NCI-H510A treated with DMSO at 0.1 percent for 48 hours (cell line): Measurements from ENCODE around the gene EBF3.

ENCODE experiments used
- DNase-seq: peaks from one replicate; lab custom pipeline; 2025; lab: John Stamatoyannopoulos, UW

EBF3 gene, protein sequence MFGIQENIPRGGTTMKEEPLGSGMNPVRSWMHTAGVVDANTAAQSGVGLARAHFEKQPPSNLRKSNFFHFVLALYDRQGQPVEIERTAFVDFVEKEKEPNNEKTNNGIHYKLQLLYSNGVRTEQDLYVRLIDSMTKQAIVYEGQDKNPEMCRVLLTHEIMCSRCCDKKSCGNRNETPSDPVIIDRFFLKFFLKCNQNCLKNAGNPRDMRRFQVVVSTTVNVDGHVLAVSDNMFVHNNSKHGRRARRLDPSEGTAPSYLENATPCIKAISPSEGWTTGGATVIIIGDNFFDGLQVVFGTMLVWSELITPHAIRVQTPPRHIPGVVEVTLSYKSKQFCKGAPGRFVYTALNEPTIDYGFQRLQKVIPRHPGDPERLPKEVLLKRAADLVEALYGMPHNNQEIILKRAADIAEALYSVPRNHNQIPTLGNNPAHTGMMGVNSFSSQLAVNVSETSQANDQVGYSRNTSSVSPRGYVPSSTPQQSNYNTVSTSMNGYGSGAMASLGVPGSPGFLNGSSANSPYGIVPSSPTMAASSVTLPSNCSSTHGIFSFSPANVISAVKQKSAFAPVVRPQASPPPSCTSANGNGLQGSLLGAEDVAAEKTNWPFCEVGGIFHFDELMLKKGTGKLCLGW

DNA sequence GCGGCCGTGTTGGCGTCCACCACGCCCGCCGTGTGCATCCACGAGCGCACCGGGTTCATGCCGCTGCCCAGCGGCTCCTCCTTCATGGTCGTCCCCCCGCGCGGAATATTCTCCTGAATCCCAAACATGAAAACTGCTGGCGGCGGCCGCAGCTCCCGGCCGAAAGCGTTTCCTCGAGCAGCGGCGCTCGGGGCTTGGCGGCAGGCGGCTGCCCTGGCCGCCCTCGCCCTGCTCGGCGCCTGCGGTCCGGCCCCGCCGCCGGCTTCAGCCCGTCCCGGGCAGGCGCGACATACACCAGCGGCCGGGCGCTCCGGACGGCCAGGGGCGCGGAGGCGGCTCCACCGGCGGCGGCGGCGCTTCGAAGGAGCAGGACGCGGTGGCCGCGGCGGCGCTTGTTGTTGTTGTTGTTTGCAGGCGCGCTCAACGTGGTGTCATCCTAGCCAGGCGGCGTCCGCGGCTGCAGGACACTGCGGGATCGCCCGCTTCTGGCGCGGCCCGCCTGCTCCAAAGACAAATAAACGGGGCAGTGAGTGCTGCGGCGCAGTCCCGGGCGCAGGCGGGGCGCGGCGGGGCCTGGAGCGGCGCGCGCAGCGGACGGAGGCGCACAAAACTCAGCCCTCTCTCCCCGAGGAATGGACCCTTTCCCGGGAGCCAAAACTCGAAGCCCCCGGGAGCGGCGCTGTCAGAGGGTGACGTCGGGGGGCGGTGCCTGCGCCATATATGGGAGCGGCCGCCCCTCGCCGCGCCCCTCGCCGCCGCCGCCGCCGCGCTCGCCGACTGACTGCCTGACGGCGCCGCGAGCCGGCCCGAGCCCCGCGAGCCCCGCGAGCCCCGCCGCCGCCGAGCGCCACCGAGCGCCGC lies at the start of gene EBF3:
Gene EBF3 (minus strand): TSS at position 634 of the 861 bp plus-strand sequence. CDS start 506 bp downstream, at position 128.
- DNase-seq, result no peak

DNA sequence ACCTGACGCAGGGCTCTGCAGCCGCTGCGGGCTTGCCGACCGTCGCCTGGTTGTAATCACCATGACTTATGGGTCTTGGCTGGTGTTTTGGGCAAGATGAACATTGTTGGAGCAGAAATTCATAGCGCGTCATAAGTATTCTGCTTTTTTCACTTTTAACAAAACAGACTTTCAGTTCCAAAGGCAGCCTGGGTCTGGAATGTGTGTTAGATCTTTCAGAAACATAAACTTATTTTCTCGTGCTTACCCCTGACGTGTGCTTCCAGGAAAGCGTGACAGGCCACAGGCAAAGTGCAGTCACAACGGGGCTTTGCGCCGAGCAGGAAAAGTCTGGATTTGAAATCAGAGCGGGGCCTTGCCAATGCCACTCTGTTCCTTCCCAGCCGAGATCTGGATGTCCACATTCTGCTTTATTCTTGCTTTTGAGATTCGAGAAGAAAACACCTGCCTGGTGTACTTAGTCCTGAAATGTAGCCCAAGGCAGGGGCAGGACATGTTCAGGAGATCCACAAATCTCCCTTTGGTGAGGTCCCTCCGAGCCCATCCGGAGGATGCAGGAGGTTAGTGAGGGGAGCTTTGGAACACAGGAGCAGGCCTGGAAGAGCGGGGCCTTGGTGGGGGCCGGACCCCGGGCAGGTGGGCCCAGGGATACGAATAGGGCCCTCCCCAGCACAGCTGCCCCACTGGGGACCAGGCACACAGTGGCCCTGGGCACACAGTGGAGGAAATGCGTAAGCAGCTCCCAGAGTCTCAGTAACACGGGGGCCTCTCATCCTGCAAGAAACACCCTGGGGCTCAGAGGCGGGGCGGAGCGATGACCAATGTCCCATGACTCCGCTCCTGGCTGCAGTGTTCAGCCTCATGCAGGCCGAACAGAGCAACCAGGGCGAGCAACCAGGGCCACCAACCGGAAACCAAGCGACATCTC lies 49.5 kb upstream of the EBF3 start:
- DNase-seq, result no peak

DNA sequence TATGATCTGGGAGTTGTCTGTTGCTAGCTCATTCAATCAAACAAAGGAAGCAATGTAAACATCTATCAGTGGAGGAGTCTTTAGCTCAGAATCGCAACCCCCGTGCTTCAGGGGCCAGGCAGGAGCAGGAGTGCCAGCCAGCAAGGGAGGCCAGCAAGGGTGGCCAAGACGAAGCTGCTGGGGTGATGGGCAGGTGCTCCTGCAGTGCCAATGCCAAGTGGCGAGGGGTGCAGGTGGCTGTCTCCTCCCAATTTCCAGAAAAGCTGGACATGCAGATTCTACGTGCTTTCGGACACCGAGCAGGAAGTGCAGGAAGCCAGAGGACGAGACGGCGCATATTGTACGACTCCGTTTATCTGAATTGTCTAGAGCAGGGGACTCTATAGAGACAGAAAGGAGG lies 48.1 kb upstream of the EBF3 start:
- DNase-seq, result no peak

DNA sequence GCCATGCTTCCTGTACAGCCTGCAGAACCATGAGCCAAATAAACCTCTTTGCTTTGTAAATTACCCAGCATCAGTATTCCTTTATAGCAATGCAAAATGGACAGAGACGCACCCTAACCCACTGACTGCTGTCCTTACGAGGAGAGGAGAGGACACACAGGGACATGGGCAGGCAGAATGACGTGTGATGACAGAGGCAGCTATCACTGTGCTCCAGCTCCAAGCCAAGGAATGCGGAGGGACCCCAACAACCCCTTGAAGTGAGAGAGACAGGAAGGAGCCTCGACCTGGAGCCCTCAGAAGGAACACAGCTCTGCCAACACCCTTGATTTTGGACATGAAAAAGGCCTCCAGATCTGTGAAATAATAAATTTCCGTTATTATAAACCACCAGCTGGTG lies 46.6 kb upstream of the EBF3 start:
- DNase-seq, result no peak

DNA sequence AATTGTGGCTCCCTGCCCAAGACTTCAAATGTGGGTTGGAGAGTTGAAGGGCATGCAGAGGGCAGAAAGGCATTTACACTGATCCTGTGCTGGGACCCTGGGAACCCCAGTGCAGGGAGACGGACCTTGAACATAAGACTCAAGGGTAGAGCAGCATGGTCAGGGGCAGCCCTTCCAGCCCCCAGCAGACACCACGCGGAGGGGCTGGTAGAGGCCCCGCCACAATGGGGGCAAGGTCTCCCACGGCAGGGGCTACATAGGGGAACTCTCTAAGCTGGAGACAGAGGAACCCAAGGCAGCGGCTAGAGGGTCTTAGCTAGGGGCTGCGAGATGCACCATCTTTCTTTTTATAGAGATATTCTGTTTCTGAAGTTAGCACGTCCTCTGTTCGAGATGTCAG lies 45.2 kb upstream of the EBF3 start:
- no peak for DNase-seq

DNA sequence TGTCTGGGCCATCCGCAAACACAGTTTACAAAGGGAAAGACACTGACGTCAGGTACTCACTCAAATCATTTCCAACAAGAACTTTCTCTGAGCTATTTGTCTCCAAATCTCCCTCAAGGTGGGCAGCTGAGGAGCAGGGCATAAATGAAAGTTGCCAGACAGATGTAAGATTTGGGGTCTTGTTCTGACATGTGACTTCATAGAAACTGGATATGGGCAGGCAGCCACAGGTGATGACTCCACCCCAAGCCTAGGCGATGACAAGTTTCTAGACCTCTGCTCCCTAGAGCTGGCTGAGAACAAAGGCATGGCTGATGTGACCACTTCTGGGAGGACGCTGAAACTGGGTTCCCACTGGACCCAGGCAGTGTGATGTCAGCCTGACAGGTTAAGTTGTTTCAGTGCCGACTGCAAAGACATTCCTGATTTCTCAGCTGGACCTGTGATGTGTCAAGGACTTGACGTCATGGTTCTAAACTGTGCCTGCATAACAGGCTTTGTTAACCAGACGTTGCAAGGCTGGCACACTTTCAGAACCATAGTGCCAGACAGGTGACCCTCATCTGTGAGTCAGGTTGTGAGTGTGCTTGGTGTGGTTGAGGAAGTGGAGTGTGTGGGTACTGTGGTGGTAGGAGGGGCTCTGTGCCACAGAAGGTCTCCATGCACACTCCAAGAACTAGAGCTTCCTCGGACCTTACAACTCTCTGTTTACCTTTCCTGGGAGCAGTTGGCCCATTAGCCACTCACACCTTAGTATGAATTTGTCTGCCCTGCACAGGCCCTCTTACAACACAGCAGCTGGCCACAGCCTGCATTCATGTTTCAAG lies 39.9 kb upstream of the EBF3 start:
- DNase-seq, result no peak

DNA sequence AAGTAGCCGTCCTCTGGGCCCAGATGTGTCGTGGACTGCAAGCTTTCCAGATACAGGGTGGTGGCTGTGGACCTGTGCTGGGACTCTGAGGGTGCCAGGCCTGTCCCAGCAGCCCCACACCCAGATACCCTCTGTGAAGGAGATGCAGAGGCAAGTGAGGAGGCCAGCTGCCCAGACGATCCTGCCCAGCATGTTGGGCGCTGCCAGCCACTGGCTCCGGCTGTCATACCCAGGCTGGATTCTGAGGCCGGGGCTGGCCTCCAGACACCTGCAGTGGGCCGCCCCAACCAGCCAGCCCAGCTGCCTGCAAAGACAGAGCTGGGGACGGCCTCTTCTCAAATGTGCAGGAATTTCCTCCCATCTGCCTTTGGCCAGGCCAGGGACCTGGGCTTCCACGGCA lies 39.1 kb upstream of the EBF3 start:
- DNase-seq, result no peak

DNA sequence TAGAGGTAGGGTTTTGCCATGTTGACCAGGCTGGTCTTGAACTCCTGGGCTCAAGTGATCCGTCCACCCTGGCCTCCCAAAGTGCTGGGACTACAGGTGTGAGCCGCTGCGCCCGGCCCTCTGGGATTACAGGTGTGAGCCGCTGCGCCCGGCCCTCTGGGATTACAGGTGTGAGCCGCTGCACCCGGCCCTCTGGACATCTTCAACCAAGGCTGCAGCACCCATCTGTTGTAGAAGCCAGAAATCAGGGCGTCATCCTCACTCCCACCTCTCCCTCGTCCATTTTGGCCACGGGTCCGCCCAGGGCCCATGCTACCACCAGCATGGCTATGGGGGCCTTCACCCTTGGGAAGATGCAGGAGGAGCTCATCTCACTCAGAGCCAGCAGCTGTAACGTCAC lies 38.5 kb upstream of the EBF3 start:
- DNase-seq, result no peak

DNA sequence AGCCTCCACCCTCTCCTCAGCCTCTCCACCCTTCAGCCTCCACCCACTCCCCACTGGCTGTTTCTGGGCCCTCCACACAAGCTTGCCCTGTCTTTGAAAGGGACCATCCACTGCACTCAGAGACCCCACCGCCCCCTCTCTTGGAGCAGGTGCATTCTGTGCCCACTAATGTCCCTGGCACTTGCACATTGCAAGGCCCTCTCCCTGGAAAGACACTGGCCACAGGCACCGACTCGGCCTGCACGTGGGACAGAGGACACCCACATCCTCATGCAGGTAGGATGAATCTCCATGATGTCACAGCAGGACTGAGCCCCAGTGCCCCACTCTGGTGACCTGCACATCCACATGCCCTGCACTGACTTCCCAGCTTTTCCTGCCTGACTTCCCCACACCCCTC lies 36.8 kb upstream of the EBF3 start:
- no peak for DNase-seq

DNA sequence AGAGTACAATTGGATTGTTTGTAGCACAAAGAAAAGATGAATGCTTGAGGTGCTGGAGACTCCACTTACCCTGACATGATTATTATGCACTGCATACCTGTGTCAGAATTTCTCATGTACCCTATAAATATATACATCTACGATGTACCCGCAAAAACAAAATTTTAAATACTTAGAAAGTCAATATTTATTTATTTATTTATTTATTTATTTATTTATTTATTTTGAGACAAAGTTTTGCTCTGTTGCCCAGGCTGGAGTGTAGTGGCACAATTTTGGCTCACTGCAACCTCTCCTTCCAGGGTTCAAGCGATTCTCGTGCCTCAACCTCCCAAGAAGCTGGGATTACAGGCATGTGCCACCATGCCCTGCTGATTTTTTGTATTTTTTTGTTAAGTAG lies 35.1 kb upstream of the EBF3 start:
- DNase-seq, result no peak

DNA sequence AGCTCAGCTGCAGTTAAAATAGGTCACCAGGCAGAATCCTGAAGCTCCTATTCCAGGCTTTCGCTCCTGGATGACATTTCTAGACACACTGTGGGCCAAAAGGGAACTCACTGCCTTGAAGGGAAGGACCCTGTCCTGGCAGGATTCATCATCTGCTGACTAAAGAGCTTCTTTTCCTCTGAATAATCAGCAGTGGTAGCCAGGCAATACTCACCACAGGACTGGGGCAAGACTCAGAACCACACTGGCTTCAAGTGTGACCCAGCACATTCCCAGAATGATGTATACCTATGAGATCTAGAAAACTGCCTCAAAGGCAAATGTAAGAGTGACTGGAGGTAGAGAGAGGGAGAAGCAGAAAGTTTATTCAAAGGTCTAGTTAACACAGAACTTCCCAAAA lies 29.5 kb upstream of the EBF3 start:
- no peak for DNase-seq

DNA sequence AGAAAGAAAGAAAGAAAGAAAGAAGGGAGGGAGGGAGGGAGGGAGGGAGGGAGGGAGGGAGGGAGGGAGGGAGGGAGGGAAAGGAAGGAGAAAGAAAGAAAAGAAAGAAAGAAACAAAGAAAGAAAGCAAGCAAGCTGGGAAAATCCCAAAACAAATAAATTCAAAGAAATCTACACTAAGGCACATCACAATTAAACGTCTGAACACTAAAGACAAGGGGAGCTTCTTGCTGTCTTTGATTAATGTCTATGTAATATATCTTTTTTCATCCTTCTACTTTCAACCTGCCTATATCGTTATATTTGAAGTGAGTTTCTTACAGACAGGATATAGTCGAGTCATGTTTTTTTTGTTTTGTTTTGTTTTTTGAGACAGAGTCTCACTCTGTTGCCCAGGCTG lies 28.3 kb upstream of the EBF3 start:
- DNase-seq, result no peak

DNA sequence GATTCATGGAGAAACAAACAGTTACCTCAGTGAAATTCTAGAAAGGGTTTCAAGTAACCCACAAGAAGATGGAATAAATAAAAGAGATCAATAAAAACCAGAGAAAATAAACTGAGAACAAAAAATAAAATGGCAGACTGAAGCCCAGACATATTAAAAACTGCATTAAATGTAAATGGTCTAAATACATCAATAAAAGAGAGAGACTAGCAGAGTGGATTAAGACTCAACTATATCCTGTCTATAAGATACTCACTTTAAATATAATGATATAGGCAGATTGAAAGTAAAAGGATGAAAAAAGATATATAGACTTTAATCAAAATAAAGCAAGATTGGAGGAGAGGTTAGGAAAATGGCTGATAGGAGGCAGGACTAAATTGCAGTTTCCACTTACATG lies 18.8 kb upstream of the EBF3 start:
- DNase-seq, result no peak

DNA sequence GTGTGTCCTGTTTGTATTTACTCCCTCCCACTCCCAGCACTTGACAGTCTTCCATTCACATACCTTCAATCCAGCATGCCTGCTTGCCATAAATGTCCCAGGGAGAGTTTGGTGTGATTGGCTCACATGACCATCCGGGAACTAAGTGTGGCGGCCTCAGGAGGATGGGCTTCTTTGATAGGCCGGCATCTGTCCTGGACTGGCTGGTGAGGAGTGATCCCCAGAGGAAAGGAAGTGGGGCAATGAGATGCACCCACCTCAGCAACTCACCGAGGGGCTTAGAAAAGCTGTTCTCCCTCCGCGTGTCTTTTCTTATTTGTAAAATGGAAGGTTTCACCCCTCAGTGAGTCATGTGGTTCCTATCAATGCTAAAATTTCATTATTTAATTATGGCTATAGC lies 14.9 kb upstream of the EBF3 start:
- no peak for DNase-seq

DNA sequence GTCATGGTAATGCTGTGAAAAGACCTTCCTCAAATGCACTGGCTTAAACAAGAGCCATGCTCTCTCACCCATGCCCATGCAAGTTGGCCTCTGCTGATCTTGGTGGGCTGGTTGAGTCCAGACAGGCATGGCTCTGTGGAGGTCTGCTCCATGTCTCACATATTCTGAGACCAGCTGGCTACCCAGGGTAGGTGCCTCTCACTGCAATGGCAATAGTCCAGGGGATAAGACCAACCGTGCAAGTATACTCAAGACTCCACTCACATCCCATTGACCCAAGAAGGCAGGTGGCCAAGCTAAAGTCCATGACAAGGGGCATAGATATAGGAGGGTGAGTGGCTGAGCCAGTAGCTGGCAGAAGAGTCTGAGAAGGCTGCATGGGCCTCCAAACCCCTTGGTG lies 14.2 kb upstream of the EBF3 start:
- DNase-seq, result no peak

DNA sequence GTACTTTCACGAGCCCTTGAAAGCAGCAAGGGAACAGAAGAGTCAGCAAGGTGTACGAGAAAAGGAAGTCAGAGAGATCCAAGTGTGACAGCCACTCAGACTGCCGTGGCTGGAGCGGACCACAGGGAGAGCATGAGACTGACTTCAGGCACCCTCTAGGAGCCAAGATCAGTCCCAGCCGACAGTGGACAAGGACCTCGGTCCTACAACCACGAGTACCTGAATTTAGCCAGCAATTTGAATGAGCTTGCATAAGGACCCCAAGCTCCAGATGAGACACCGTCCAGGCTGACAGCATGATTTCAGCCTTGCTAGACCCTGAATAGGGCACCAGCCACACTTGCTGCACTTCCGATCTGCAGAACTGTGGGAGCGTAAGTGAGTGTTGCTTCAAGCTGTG lies 13.7 kb upstream of the EBF3 start:
- no peak for DNase-seq

DNA sequence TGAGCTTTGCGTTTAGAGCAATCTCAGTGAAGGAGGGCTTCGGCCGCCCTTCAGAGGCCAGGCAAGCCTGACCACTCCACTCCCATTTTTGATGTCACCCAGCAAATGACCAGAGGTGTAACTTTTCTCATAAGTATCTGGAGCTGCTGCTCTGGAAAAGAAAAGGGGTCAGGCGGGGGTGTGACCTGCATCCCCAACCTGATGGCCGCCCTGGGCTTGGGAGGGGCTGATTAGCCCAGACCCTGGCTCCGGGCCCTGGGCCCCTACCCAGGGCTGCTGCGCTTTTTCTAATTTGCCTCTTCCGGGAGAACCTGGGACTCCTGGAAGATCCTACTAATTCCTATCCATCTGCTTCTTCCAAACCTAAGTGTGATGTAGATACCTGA lies 9.6 kb upstream of the EBF3 start:
- no peak for DNase-seq

DNA sequence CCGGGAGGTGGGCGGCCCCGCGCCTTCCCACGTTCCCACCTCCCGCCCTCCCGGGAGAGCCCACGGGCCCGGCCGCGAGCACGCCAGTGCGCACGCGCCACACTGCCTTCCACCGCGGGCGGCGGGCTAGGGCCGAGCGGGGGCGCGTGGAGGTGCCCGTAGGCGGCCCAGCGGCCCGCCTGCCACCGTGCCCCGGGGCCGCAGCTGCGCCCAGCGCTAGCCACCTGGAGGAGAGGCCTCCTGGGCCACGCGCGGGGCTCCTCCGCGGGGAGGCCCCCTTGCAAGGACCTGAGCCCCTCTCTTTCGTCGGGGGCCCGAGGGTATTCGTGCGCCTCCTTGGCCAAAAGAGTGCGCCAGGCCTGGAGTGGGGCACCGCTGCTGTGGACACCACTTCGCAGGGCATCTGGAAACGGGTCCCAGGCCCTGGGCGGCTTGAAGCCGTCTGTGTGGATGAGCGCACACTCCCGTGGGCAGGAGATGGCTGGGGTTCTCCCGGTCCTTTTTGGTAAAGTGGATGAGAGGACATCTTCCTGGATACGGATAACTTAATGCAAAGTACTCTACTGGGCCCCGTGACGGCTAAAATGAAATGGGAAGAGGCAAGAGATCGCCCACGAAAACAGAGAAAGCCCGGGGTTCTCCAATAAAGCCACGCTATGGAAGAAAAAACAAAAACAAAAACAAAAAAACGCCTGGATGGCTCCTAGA lies 9.0 kb upstream of the EBF3 start:
- no peak for DNase-seq

DNA sequence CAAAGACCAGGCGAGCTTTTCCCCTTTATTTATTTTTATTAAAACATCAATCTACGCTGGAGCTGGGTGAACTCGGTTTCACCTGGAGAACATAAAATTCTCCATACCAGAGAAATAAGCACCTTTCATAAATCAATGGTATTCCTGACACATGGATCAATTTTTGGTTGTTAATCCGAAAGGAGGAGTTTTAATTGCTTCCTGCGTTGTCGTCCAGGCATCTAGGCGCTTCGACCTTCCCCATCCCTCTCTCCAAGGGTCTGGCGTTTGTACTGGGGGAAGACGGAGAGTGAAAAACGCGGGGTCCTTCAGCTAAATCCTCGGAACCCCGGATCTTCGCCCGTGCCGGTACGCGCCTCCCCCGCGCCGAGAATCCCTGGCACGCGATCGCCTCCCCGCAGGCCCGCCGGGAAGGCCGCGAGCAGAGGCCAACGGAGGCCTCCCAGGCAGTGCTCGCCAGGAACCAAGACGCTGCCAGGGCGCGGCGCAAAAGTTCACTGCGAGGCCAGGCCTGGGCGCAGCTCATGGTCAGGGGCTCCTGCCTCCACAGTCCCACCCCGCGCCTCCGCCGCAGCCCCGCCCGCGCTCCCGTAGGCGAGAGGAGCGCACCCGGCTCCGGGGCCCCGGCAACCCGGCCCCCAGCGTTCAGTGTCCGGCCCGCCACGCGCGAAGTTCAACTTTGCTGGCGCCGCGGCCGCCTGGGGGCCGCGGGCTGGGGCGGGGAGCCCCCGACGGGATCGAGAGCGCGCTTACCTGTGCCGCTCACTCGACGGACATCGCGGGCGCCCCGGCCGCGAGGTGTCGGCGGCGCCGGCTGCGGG lies 8.3 kb upstream of the EBF3 start:
- no peak for DNase-seq
